HG03432 (cell line): ENCODE measurements around the gene ZNF10.

Source experiments
- ATAC-seq: cut with Tn5 transposase; IDR thresholded peaks from one replicate; pipeline ENCODE4 v1.9.1; 2021; ENCODE audit warnings: mild to moderate bottlenecking, moderate library complexity; ENCODE audit not compliant: unreplicated experiment

ZNF10 gene

DNA sequence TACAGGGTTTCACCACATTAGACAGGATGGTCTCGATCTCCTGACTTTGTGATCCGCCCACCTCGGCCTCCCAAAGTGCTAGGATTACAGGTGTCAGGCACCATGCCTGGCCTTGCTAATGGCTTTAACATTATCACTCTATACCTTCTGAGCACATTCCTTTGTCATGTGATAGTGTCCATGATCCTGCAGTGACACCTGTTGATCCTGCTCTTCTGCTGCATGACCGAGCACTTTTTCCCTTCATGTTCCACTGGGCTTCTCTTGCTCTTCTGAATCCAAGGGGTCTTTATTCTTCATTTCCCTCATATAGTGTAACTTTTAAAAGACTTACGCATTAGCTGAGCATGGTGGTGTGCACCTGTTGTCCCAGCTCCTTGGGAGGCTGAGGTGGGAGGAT lies 62.4 kb downstream of the ZNF10 start:
- ATAC-seq, result no peak

- ATAC-seq, result no peak
These were observed 71.5 kb downstream of the ZNF10 start for GRCh38 chr12:133201888-133202287.

- ATAC-seq, result no peak
These were observed 72.3 kb downstream of the ZNF10 start for GRCh38 chr12:133202493-133203343.

- no peak for ATAC-seq
These were observed 73.2 kb downstream of the ZNF10 start for GRCh38 chr12:133203344-133204263.

DNA sequence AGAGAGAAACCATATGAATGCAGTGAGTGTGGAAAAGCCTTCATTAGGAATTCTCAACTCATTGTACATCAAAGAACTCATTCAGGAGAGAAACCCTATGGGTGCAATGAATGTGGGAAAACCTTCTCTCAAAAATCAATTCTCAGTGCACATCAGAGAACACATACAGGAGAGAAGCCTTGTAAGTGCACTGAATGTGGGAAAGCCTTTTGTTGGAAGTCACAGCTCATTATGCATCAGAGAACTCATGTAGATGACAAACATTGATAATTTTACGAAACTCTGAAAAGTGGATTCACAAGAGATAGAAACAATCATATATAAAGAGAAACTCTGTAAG lies 73.8 kb downstream of the ZNF10 start:
- ATAC-seq, result no peak

DNA sequence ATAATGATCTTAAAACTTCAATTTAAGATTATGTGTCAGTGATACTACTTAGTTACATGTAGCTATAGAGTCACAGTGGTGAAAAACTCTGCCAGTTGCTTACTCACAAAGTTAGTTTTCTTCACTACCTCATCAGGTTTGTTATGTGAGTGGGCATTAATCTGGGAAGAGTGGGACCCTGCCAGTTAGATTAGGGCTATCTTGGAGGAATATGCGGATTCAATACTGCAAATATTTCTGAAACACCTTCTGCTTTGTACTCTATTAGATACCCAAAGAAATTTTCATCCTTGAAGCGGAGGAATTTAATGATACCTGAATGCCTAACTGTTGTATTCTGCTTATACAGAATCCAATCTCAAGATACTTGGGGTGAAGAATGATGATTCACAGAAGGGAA lies 76.0 kb downstream of the ZNF10 start:
- no peak for ATAC-seq
